Neutrophil (primary cell): ENCODE measurements around the gene CEPT1.
"Not testable (repeated sequence)": the region's sequence is repeated elsewhere in the genome, so short reads cannot be mapped to it uniquely, and the experiment has no call there.

Experiments used
- H3K27ac ChIP-seq: fragments of 200-600 bp; sonication (generic); 2 replicates; pipeline ENCODE4 v1.5.1; 2016; ENCODE audit warnings: mild to moderate bottlenecking, moderate library complexity
- H3K27me3 ChIP-seq: fragments of 200-600 bp; sonication (generic); 2 replicates; pipeline ENCODE4 v1.6.0; 2016; ENCODE audit warnings: mild to moderate bottlenecking
- H3K36me3 ChIP-seq: fragments of 200-600 bp; sonication (generic); 2 replicates; pipeline ENCODE4 v1.5.1; 2017
- H3K4me1 ChIP-seq, 2 experiments: fragments of 200-600 bp in 1 of 2; sonication (generic) in 1 of 2; 1 replicate in 1 of 2; 2 replicates in 1 of 2; pipeline versions ENCODE4 v1.5.1 to v1.6.1; 2013 to 2016; ENCODE audit warnings: low read depth in 1 of 2, low read length in 1 of 2, mild to moderate bottlenecking in 1 of 2, moderate library complexity in 1 of 2; ENCODE audit not compliant: control insufficient read depth in 1 of 2, insufficient read depth in 1 of 2
- H3K4me3 ChIP-seq, 2 experiments: fragments of 200-600 bp in 1 of 2; sonication (generic) in 1 of 2; 1 replicate in 1 of 2; 2 replicates in 1 of 2; pipeline ENCODE4 v1.5.1; 2013 to 2016; ENCODE audit warnings: low read depth in 1 of 2, low read length in 1 of 2, mild to moderate bottlenecking in 1 of 2, moderate library complexity in 1 of 2
- H3K9me3 ChIP-seq: fragments of 200-600 bp; sonication (generic); 2 replicates; pipeline ENCODE4 v1.5.1; 2016
- CTCF ChIP-seq: fragments of 200-600 bp; sonication (generic); IDR thresholded peaks from 2 replicates; pipeline ENCODE4 v1.5.1; 2016; ENCODE audit warnings: antibody characterized with exemption

Gene CEPT1

GRCh38 chr1:111139956-111140679 lies at the start of gene CEPT1, which contains the start of gene DRAM2:
TSS of gene CEPT1 (plus strand) at chr1:111140223. CDS start at chr1:111147715, 7,492 bp downstream.
TSS of gene DRAM2 (minus strand) at chr1:111140093. CDS start at chr1:111131554, 8,539 bp downstream.
- Histone ChIP-seq H3K9me3 (no peaks in the 10 kb centered on the region), H3K4me3 (peak within 1 kb of the TSS; percentile 96), H3K36me3 (peaks cover 20% of the 10 kb centered on the region), H3K27ac (peak within 1 kb of the TSS; percentile 89), H3K27me3 (no peaks in the 10 kb centered on the region), H3K4me1 (peaks cover 24% of the 10 kb centered on the region in 2 experiments)
- no peak for TF ChIP-seq CTCF

- H3K27ac ChIP-seq, H3K4me1 ChIP-seq, H3K27me3 ChIP-seq, H3K36me3 ChIP-seq, H3K9me3 ChIP-seq, H3K4me3 ChIP-seq: not testable (repeated sequence)
Observed at GRCh38 chr1:111095421-111095820, 44.6 kb upstream of the CEPT1 start.

GRCh38 chr1:111097356-111098099 lies 42.5 kb upstream of the CEPT1 start:
- no peak for TF ChIP-seq CTCF
- no peak overlapping the region for H3K27ac ChIP-seq
- H3K4me3 ChIP-seq: no peak overlapping the region
- no peaks in the 10 kb centered on the region for H3K36me3 ChIP-seq
- no peaks in the 10 kb centered on the region for H3K27me3 ChIP-seq
- H3K4me1 ChIP-seq: no peaks in the 10 kb centered on the region
- no peaks in the 10 kb centered on the region for H3K9me3 ChIP-seq

GRCh38 chr1:111099289-111099688 lies 40.7 kb upstream of the CEPT1 start:
- Histone ChIP-seq H3K4me3 (no peak overlapping the region), H3K27me3 (no peaks in the 10 kb centered on the region), H3K4me1 (no peaks in the 10 kb centered on the region), H3K9me3 (no peaks in the 10 kb centered on the region), H3K27ac (no peak overlapping the region), H3K36me3 (no peaks in the 10 kb centered on the region)
- TF ChIP-seq CTCF: no peak

GRCh38 chr1:111101854-111102642 lies 38.0 kb upstream of the CEPT1 start:
- Histone ChIP-seq H3K36me3 (no peaks in the 10 kb centered on the region), H3K4me1 (no peaks in the 10 kb centered on the region), H3K4me3 (no peak overlapping the region), H3K9me3 (no peaks in the 10 kb centered on the region), H3K27ac (no peak overlapping the region), H3K27me3 (no peaks in the 10 kb centered on the region)
- TF ChIP-seq CTCF: no peak
